ENCODE measurements around the gene MED10. TPM values are rescaled to one million over a fixed set of nuclear protein-coding genes. Genes with fewer than 3 reads are reported as not detected.

Gene MED10
- polyA plus RNA-seq, 1 experiment = 36.3 TPM

GRCh38 chr5:6377582-6377904 lies 804 bp downstream of the MED10 start:
- DNase-seq (ENCODE audit: low read depth, low spot score) = no peak
- CTCF ChIA-PET = interaction anchor here (0.8 kb wide), 1 partner anchor 368 kb away, joined by 3 read pairs; no protein-coding TSS in a partner anchor

GRCh38 chr5:6376974-6377520 lies 1.3 kb downstream of the MED10 start:
- ChIA-PET CTCF (interaction anchor here (0.8 to 0.9 kb wide), 2 partner anchors 368 to 885 kb away, joined by 3 read pairs; no protein-coding TSS in a partner anchor), POLR2A (interaction anchor here (0.7 kb wide), 1 partner anchor 880 kb away, joined by 3 read pairs; no protein-coding TSS in a partner anchor)
- TF ChIP-seq CTCF (IDR thresholded peaks at IDR 0.05; ENCODE audit: low read depth, low read length) = no peak
- DNase-seq (ENCODE audit: low read depth, low spot score) = no peak
- peaks cover 2% of the 10 kb centered on the region for H3K27me3 ChIP-seq (ENCODE audit: control insufficient read depth, insufficient read depth, low read length)
- peak overlapping the region; percentile 99 for H3K4me3 ChIP-seq (ENCODE audit: low read depth, low read length)
- no peak overlapping the region for H3K27ac ChIP-seq (ENCODE audit: low read depth, low read length)
- peaks cover 3% of the 10 kb centered on the region; the same call in 1 of the 2 replicates for H3K9me3 ChIP-seq (ENCODE audit: control insufficient read depth, insufficient read depth, low read length)

More at GRCh38 chr5:6377582-6377904, 804 bp downstream of the MED10 start:
- Histone ChIP-seq H3K9me3 (ENCODE audit: control insufficient read depth, insufficient read depth, low read length) (peaks cover 3% of the 10 kb centered on the region; the same call in 1 of the 2 replicates), H3K27me3 (ENCODE audit: control insufficient read depth, insufficient read depth, low read length) (peaks cover 2% of the 10 kb centered on the region), H3K27ac (ENCODE audit: low read depth, low read length) (no peak overlapping the region), H3K4me3 (ENCODE audit: low read depth, low read length) (peak overlapping the region; percentile 99)
- no peak for TF ChIP-seq CTCF (IDR thresholded peaks at IDR 0.05; ENCODE audit: low read depth, low read length)
- POLR2A ChIA-PET = no interaction called here

- no peaks in the 10 kb centered on the region for H3K27me3 ChIP-seq (ENCODE audit: control insufficient read depth, insufficient read depth, low read length)
- H3K9me3 ChIP-seq (ENCODE audit: control insufficient read depth, insufficient read depth, low read length) = peaks cover 3% of the 10 kb centered on the region; the same call in 1 of the 2 replicates
- DNase-seq (ENCODE audit: low read depth, low spot score) = no peak
- ChIA-PET CTCF (no interaction called here), POLR2A (no interaction called here)
- no peak overlapping the region for H3K27ac ChIP-seq (ENCODE audit: low read depth, low read length)
- no peak for TF ChIP-seq CTCF (IDR thresholded peaks at IDR 0.05; ENCODE audit: low read depth, low read length)
- H3K4me3 ChIP-seq (ENCODE audit: low read depth, low read length) = no peak overlapping the region
Observed at GRCh38 chr5:6373081-6373846, 5.1 kb downstream of the MED10 start.

GRCh38 chr5:6372251-6373080 lies 5.9 kb downstream of the MED10 start:
- Histone ChIP-seq H3K27me3 (ENCODE audit: control insufficient read depth, insufficient read depth, low read length) (no peaks in the 10 kb centered on the region), H3K9me3 (ENCODE audit: control insufficient read depth, insufficient read depth, low read length) (no peaks in the 10 kb centered on the region), H3K4me3 (ENCODE audit: low read depth, low read length) (no peak overlapping the region), H3K27ac (ENCODE audit: low read depth, low read length) (no peak overlapping the region)
- CTCF ChIA-PET = no interaction called here
- no peak for DNase-seq (ENCODE audit: low read depth, low spot score)
- POLR2A ChIA-PET = no interaction called here
- TF ChIP-seq CTCF (IDR thresholded peaks at IDR 0.05; ENCODE audit: low read depth, low read length) = no peak
